Adrenal gland (tissue), 5 donors: Measurements from ENCODE around the gene NR1H4.

ENCODE experiments used
- CTCF ChIP-seq, 6 experiments: fragments of 450-650 bp in 4 of 6; fragments of 200-600 bp in 2 of 6; sonication (generic) in 1 of 6; IDR thresholded peaks; 1 replicate in 5 of 6; 2 replicates in 1 of 6; pipeline versions ENCODE4 v1.5.1 to v1.8.0; 2016 to 2021; ENCODE audit warnings: antibody characterized with exemption in 6 of 6, mild to moderate bottlenecking in 2 of 6, moderate library complexity in 1 of 6
- POLR2A ChIP-seq, 2 donors: fragments of 450-650 bp; IDR thresholded peaks; one replicate each; pipeline ENCODE4 v1.6.1; 2017; ENCODE audit warnings: antibody characterized with exemption in 2 of 2, mild to moderate bottlenecking in 2 of 2, moderate library complexity in 1 of 2
- donor health status: DM: no; HTN: no; CAD: no.

GRCh38 chr12:100567945-100568344 lies 94.3 kb downstream of the NR1H4 start:
- TF ChIP-seq POLR2A (IDR thresholded peaks at IDR 0.05) (no peak), CTCF (IDR thresholded peaks at IDR 0.05) (no peak)
